IMR-90 (cell line): ENCODE measurements around the gene RAVER2. TPM values are rescaled to one million over a fixed set of nuclear protein-coding genes. Genes with fewer than 3 reads are reported as not detected.

Source experiments
- ATAC-seq: fragments of 200-7000 bp; cut with Tn5 transposase; 2 replicates; pipeline ENCODE4 v1.9.1; 2020; ENCODE audit warnings: low read depth, mild to moderate bottlenecking, moderate library complexity
- BruUV-seq: library from RNA; stranded (reverse); fragments of 400-500 nt; replicated peaks from 2 replicates; lab custom pipeline; 2021; lab: Mats Ljungman, UMichigan
- CTCF ChIA-PET: fragments of 300-600 bp; formaldehyde crosslinking; extraction: SDS; loops from one replicate; lab custom pipeline; 2021; ENCODE audit warnings: antibody characterized with exemption; lab: Yijun Ruan, JAX
- POLR2A ChIA-PET: fragments of 300-600 bp; sonication (Branson Sonifier 250); formaldehyde crosslinking; loops from one replicate; lab custom pipeline; 2022; ENCODE audit warnings: antibody characterized with exemption; ENCODE audit not compliant: unreplicated experiment; lab: Charles Lee
- DNase-seq: peaks from one replicate; pipeline ENCODE4 v3.0.0; 2013
- H2AFZ ChIP-seq: replicated peaks from 2 replicates; pipeline ENCODE3; 2013; ENCODE audit warnings: low read length, mild to moderate bottlenecking; ENCODE audit not compliant: poor library complexity
- H2AK5ac ChIP-seq: 2 replicates; pipeline ENCODE4 v1.6.1; 2013; ENCODE audit warnings: low read depth, low read length, inconsistent platforms
- H2AK9ac ChIP-seq: replicated peaks from 2 replicates; pipeline ENCODE3; 2013; ENCODE audit warnings: mild to moderate bottlenecking, low read depth, low read length, moderate library complexity; ENCODE audit not compliant: poor library complexity
- H2BK120ac ChIP-seq: 2 replicates; pipeline ENCODE4 v1.6.1; 2013; ENCODE audit warnings: low read depth, low read length, inconsistent platforms
- H2BK15ac ChIP-seq: 3 replicates; pipeline ENCODE4 v1.6.1; 2013; ENCODE audit warnings: low read depth, low read length, inconsistent platforms
- H2BK20ac ChIP-seq: 2 replicates; pipeline ENCODE4 v1.6.1; 2013; ENCODE audit warnings: low read depth, mild to moderate bottlenecking, inconsistent platforms, low read length, moderate library complexity
- H2BK5ac ChIP-seq: 2 replicates; pipeline ENCODE4 v1.6.1; 2013; ENCODE audit warnings: mild to moderate bottlenecking, low read depth, low read length, inconsistent platforms; ENCODE audit not compliant: poor library complexity, severe bottlenecking
- H3K14ac ChIP-seq: replicated peaks from 2 replicates; pipeline ENCODE4 v1.6.1; 2013; ENCODE audit warnings: low read depth, low read length, inconsistent platforms
- H3K18ac ChIP-seq: 2 replicates; pipeline ENCODE4 v1.6.1; 2013; ENCODE audit warnings: low read depth, low read length, control low read depth
- H3K23ac ChIP-seq: 2 replicates; pipeline ENCODE4 v1.6.1; 2013; ENCODE audit warnings: low read depth, low read length, inconsistent platforms
- H3K27ac ChIP-seq: 2 replicates; pipeline ENCODE4 v1.5.1; 2013; ENCODE audit warnings: mild to moderate bottlenecking, control low read depth, low read length; ENCODE audit not compliant: insufficient read depth
- H3K27me3 ChIP-seq: 2 replicates; pipeline ENCODE4 v1.6.1; 2013; ENCODE audit warnings: low read length; ENCODE audit not compliant: control insufficient read depth, insufficient read depth
- H3K36me3 ChIP-seq: 2 replicates; pipeline ENCODE4 v1.6.1; 2013; ENCODE audit warnings: low read length, mixed read lengths; ENCODE audit not compliant: control insufficient read depth, insufficient read depth
- H3K4ac ChIP-seq: 2 replicates; pipeline ENCODE4 v1.6.1; 2013; ENCODE audit warnings: low read depth, low read length, inconsistent platforms
- H3K4me1 ChIP-seq: 2 replicates; pipeline ENCODE4 v1.6.1; 2013; ENCODE audit warnings: low read length, mixed read lengths; ENCODE audit not compliant: control insufficient read depth, insufficient read depth
- H3K4me2 ChIP-seq: 2 replicates; pipeline ENCODE4 v1.6.1; 2013; ENCODE audit warnings: low read depth, mild to moderate bottlenecking, control low read depth, low read length, moderate library complexity
- H3K4me3 ChIP-seq: 2 replicates; pipeline ENCODE4 v1.5.1; 2013; ENCODE audit warnings: low read depth, mild to moderate bottlenecking, control low read depth, low read length, moderate library complexity; ENCODE audit not compliant: insufficient read depth
- H3K56ac ChIP-seq: 2 replicates; pipeline ENCODE4 v1.6.1; 2013; ENCODE audit warnings: low read length, inconsistent platforms; ENCODE audit not compliant: insufficient read depth; ENCODE audit errors: extremely low read depth
- H3K79me1 ChIP-seq, 2 experiments: 2 replicates each; pipeline ENCODE4 v1.6.1; 2013; ENCODE audit warnings: low read length in 2 of 2, inconsistent platforms in 1 of 2, low read depth in 1 of 2
- H3K9ac ChIP-seq: 2 replicates; pipeline ENCODE4 v1.6.1; 2013; ENCODE audit warnings: low read depth, low read length, control low read depth
- H3K9me1 ChIP-seq: 2 replicates; pipeline ENCODE4 v1.6.1; 2013; ENCODE audit warnings: low read length, inconsistent platforms; ENCODE audit not compliant: insufficient read depth
- H3K9me3 ChIP-seq: 2 replicates; pipeline ENCODE4 v1.6.1; 2013; ENCODE audit warnings: low read length; ENCODE audit not compliant: control insufficient read depth, insufficient read depth
- H4K20me1 ChIP-seq: 2 replicates; pipeline ENCODE4 v1.6.1; 2013; ENCODE audit warnings: low read length, inconsistent platforms; ENCODE audit not compliant: insufficient read depth
- H4K5ac ChIP-seq: 2 replicates; pipeline ENCODE4 v1.6.1; 2013; ENCODE audit warnings: mild to moderate bottlenecking, low read depth, low read length, control low read depth
- H4K8ac ChIP-seq, 2 experiments: 2 replicates each; pipeline ENCODE4 v1.6.1; 2013; ENCODE audit warnings: low read depth in 2 of 2, low read length in 2 of 2, control low read depth in 1 of 2, inconsistent platforms in 1 of 2
- H4K91ac ChIP-seq: 2 replicates; pipeline ENCODE4 v1.6.1; 2013; ENCODE audit warnings: low read depth, low read length, inconsistent platforms; ENCODE audit not compliant: insufficient read depth
- CEBPB ChIP-seq: IDR thresholded peaks from 2 replicates; pipeline ENCODE4 v1.6.1; 2012; ENCODE audit warnings: low read depth, low read length, improper control_type of control experiment
- CHD1 ChIP-seq: IDR thresholded peaks from 2 replicates; pipeline ENCODE4 v1.6.1; 2012; ENCODE audit warnings: low read depth, low read length, improper control_type of control experiment
- FOS ChIP-seq: fragments of 150-350 bp; IDR thresholded peaks from 2 replicates; pipeline ENCODE4 v1.6.1; 2016; ENCODE audit warnings: low read depth, low read length
- MAFK ChIP-seq: IDR thresholded peaks from 2 replicates; pipeline ENCODE4 v1.6.1; 2012; ENCODE audit warnings: low read depth, low read length, improper control_type of control experiment
- MAZ ChIP-seq: IDR thresholded peaks from 2 replicates; pipeline ENCODE4 v1.6.1; 2012; ENCODE audit warnings: low read depth, mild to moderate bottlenecking, low read length, improper control_type of control experiment, moderate library complexity, borderline replicate concordance
- MXI1 ChIP-seq: IDR thresholded peaks from 2 replicates; pipeline ENCODE4 v1.6.1; 2012; ENCODE audit warnings: low read depth, mild to moderate bottlenecking, low read length, moderate library complexity, borderline replicate concordance
- NFE2L2 ChIP-seq: fragments of 150-350 bp; IDR thresholded peaks from 2 replicates; pipeline ENCODE4 v1.6.1; 2016; ENCODE audit warnings: low read depth, mild to moderate bottlenecking, low read length
- POLR2A ChIP-seq: IDR thresholded peaks from 2 replicates; pipeline ENCODE4 v1.6.1; 2012; ENCODE audit warnings: mild to moderate bottlenecking, low read depth, low read length
- RCOR1 ChIP-seq: IDR thresholded peaks from 2 replicates; pipeline ENCODE4 v1.6.1; 2012; ENCODE audit warnings: mild to moderate bottlenecking, low read length, improper control_type of control experiment; ENCODE audit not compliant: insufficient replicate concordance
- RFX5 ChIP-seq: IDR thresholded peaks from 2 replicates; pipeline ENCODE4 v1.8.0; 2012; ENCODE audit warnings: low read depth, mild to moderate bottlenecking, low read length, moderate library complexity
- SMC3 ChIP-seq: fragments of 150-350 bp; IDR thresholded peaks from 2 replicates; pipeline ENCODE4 v1.6.1; 2016; ENCODE audit warnings: low read depth, mild to moderate bottlenecking, antibody characterized with exemption, low read length, moderate library complexity
- USF2 ChIP-seq: fragments of 150-350 bp; IDR thresholded peaks from 2 replicates; pipeline ENCODE4 v1.6.1; 2017; ENCODE audit warnings: mild to moderate bottlenecking, antibody characterized with exemption, low read length, low read depth
- WGBS, 2 experiments: methylation state at CpG; one replicate each; pipeline versions ENCODE4 v1.1.5 to v1.1.7; 2013; ENCODE audit warnings: missing lambda C conversion rate in 2 of 2; ENCODE audit not compliant: insufficient read length in 1 of 2; ENCODE audit errors: extremely low coverage in 2 of 2; 5-methylcytosine and 5-hydroxymethylcytosine counted together
- dilution Hi-C: fragments of 300-500 bp; cut with HindIII; formaldehyde crosslinking; loops from one replicate; pipeline ENCODE4 v1.14.3; 2018; ENCODE audit warnings: low sequenced_read_pairs; ENCODE audit not compliant: unreplicated experiment
- in situ Hi-C: fragments of 300-500 bp; cut with MboI; formaldehyde crosslinking; loops from 3 replicates; pipeline ENCODE4 v1.14.3; 2019; ENCODE audit warnings: low sequenced_read_pairs, inconsistent platforms, mixed read lengths
- intact Hi-C: fragments of 100-400 bp; cut with micrococcal nuclease; formaldehyde crosslinking; loops from 2 replicates; pipeline ENCODE4 v1.10.0; 2022
- polyA plus RNA-seq, 3 experiments: library from polyadenylated mRNA; depleted of rRNA; stranded (reverse); fragments of >200 nt; gene quantifications; 2 replicates each; pipeline ENCODE4 v1.2.3, GENCODE V29; 2012; ENCODE audit warnings: low replicate concordance in 1 of 3
- total RNA-seq: library from RNA; depleted of rRNA; stranded (reverse); fragments of >200 nt; gene quantifications from 2 replicates; pipeline ENCODE4 v1.2.3, GENCODE V29; 2012
- TF ChIP-seq, protein P1 (sequence below): conservative IDR thresholded peaks from 2 replicates; pipeline ENCODE4 v1.5.1; 2012; ENCODE audit warnings: mild to moderate bottlenecking, low read depth, low read length, improper control_type of control experiment
- TF ChIP-seq, protein P2 (sequence below): fragments of 150-350 bp; IDR thresholded peaks from 2 replicates; pipeline ENCODE4 v1.6.1; 2016; ENCODE audit warnings: low read depth, mild to moderate bottlenecking, low read length, moderate library complexity, borderline replicate concordance

The RAVER2 gene
- total and polyA plus RNA-seq, 2 of the 4 experiments (the other 2 are of a cell fraction): 3.7 to 6.1 TPM

DNA sequence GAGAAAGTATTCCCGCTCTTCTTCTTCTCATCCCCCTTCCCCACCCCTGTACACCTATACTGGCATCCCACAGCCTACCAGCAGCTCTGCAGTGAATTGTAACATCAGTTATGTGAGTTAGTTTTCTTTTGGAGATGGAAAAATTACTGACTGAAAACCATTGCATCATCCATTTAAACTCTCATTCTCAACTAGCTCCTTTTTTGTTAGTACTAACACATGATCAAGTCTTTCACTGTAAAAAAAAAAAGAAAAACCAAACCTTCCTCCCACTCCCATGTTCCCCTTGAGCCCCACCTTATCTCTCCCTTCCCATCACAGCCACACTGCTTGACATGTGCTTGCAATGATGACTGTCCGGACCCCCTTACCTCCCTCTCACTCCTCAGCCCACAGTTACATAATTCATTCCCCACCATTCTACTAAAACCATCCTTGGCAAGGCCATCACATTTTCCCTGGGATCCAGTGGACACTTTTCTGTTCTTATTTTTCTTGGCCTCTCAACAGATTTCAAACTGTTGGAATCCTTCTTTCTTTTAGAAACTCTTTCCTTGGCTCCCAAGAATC is 23.2 kb upstream of the RAVER2 start:
- BruUV-seq: no TSS peak
- DNase-seq (no peak), ATAC-seq (no peak)
- no peak overlapping the region for H4K5ac ChIP-seq
- in situ Hi-C loops (no loop called here), intact Hi-C loops (no loop called here), dilution Hi-C loops (no loop called here)
- no peak overlapping the region for H2BK15ac ChIP-seq
- no peak overlapping the region for H2BK120ac ChIP-seq
- H2AK5ac ChIP-seq: no peak overlapping the region
- no peak overlapping the region for H2AK9ac ChIP-seq
- H3K4me2 ChIP-seq: no peak overlapping the region
- H2BK20ac ChIP-seq: no peak overlapping the region
- no peaks in the 10 kb centered on the region for H3K36me3 ChIP-seq
- H3K9ac ChIP-seq: no peak overlapping the region
- no peaks in the 10 kb centered on the region for H4K20me1 ChIP-seq
- peaks cover 20% of the 10 kb centered on the region for H3K27me3 ChIP-seq
- POLR2A ChIA-PET: interaction anchor here (0.6 kb wide), 1 partner anchor 12 kb away, joined by 3 read pairs; no protein-coding TSS in a partner anchor
- 0 out of 2 replicates have a peak, but pooled peaks cover 5% of the 10 kb centered on the region for H3K9me3 ChIP-seq
- WGBS, 2 experiments: 44% methylated on average over 1 of the region's 2 CpGs; no CpG with 5 or more reads in 1 of the 2 experiments
- H2BK5ac ChIP-seq: no peak overlapping the region
- no peaks in the 10 kb centered on the region for H3K4me1 ChIP-seq
- H3K4ac ChIP-seq: no peak overlapping the region
- H3K9me1 ChIP-seq: no peaks in the 10 kb centered on the region
- TF ChIP-seq, protein P1, sequence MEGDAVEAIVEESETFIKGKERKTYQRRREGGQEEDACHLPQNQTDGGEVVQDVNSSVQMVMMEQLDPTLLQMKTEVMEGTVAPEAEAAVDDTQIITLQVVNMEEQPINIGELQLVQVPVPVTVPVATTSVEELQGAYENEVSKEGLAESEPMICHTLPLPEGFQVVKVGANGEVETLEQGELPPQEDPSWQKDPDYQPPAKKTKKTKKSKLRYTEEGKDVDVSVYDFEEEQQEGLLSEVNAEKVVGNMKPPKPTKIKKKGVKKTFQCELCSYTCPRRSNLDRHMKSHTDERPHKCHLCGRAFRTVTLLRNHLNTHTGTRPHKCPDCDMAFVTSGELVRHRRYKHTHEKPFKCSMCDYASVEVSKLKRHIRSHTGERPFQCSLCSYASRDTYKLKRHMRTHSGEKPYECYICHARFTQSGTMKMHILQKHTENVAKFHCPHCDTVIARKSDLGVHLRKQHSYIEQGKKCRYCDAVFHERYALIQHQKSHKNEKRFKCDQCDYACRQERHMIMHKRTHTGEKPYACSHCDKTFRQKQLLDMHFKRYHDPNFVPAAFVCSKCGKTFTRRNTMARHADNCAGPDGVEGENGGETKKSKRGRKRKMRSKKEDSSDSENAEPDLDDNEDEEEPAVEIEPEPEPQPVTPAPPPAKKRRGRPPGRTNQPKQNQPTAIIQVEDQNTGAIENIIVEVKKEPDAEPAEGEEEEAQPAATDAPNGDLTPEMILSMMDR: no peak
- TF ChIP-seq POLR2A: no peak
- no peak; the same call in 1 of the 2 replicates for TF ChIP-seq CEBPB
- TF ChIP-seq NFE2L2: no peak
- no peak for TF ChIP-seq USF2
- no peak for TF ChIP-seq MXI1
- TF ChIP-seq CHD1: no peak
- no peak for TF ChIP-seq FOS
- no peak for TF ChIP-seq RFX5
- no peak for TF ChIP-seq MAZ
- TF ChIP-seq MAFK: no peak
- TF ChIP-seq SMC3: no peak
- TF ChIP-seq, protein P2, sequence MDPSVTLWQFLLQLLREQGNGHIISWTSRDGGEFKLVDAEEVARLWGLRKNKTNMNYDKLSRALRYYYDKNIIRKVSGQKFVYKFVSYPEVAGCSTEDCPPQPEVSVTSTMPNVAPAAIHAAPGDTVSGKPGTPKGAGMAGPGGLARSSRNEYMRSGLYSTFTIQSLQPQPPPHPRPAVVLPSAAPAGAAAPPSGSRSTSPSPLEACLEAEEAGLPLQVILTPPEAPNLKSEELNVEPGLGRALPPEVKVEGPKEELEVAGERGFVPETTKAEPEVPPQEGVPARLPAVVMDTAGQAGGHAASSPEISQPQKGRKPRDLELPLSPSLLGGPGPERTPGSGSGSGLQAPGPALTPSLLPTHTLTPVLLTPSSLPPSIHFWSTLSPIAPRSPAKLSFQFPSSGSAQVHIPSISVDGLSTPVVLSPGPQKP: no peak
- no peak for TF ChIP-seq RCOR1
- no peak overlapping the region for H3K4me3 ChIP-seq
- H3K23ac ChIP-seq: no peak overlapping the region
- H3K18ac ChIP-seq: no peak overlapping the region
- H2AFZ ChIP-seq: no peak overlapping the region
- no peaks in the 10 kb centered on the region for H3K79me1 ChIP-seq
- no peak overlapping the region for H3K27ac ChIP-seq
- no peak overlapping the region for H4K8ac ChIP-seq
- CTCF ChIA-PET: interaction anchor here (0.9 kb wide), 1 partner anchor 10 kb away, joined by 3 read pairs; no protein-coding TSS in a partner anchor
- no peak overlapping the region for H4K91ac ChIP-seq
- no peak overlapping the region for H3K56ac ChIP-seq
- no peak overlapping the region for H3K14ac ChIP-seq
